Lung (tissue), 12 donors: Measurements from ENCODE around the gene TMEM203. TPM values are rescaled to one million over a fixed set of nuclear protein-coding genes. Genes with fewer than 3 reads are reported as not detected.

Experiments
- ATAC-seq: fragments of 200-7000 bp; cut with Tn5 transposase; one replicate; pipeline ENCODE4 v1.9.1; 2020; ENCODE audit warnings: moderate number of reproducible peaks; ENCODE audit not compliant: insufficient read depth, low FRiP score
- DNase-seq, 3 donors: peaks; one replicate each; pipeline ENCODE4 v3.0.0-alpha.2; 2013 to 2017
- H3K27ac ChIP-seq, 2 donors: one replicate each; pipeline ENCODE4 v1.5.1; 2013; ENCODE audit warnings: mild to moderate bottlenecking in 2 of 2, moderate library complexity in 2 of 2, control low read depth in 1 of 2, inconsistent platforms in 1 of 2, low read depth in 1 of 2, low read length in 1 of 2
- H3K27me3 ChIP-seq, 3 donors: one replicate each; pipeline ENCODE4 v1.5.1; 2013; ENCODE audit warnings: low read length in 2 of 3; ENCODE audit not compliant: control insufficient read depth in 3 of 3, insufficient read depth in 3 of 3
- H3K36me3 ChIP-seq, 4 donors: one replicate each; pipeline ENCODE4 v1.5.1; 2013; ENCODE audit warnings: low read length in 4 of 4, mild to moderate bottlenecking in 1 of 4, moderate library complexity in 1 of 4; ENCODE audit not compliant: control insufficient read depth in 4 of 4, insufficient read depth in 4 of 4
- H3K4me1 ChIP-seq, 5 donors: one replicate each; pipeline ENCODE4 v1.5.1; 2013; ENCODE audit warnings: low read length in 5 of 5, mild to moderate bottlenecking in 2 of 5, moderate library complexity in 1 of 5; ENCODE audit not compliant: control insufficient read depth in 5 of 5, insufficient read depth in 5 of 5
- H3K4me3 ChIP-seq: one replicate; pipeline ENCODE4 v1.5.1; 2013; ENCODE audit warnings: mild to moderate bottlenecking, control low read depth, moderate library complexity
- H3K9ac ChIP-seq, 2 donors: one replicate each; pipeline ENCODE4 v1.5.1; 2013; ENCODE audit warnings: low read length in 2 of 2, control low read depth in 1 of 2; ENCODE audit not compliant: insufficient read depth in 1 of 2
- H3K9me3 ChIP-seq, 4 donors: one replicate each; pipeline ENCODE4 v1.5.1; 2013; ENCODE audit warnings: low read length in 3 of 4, mild to moderate bottlenecking in 1 of 4, moderate library complexity in 1 of 4; ENCODE audit not compliant: control insufficient read depth in 4 of 4, insufficient read depth in 3 of 4
- CTCF ChIP-seq: IDR thresholded peaks from 2 replicates; pipeline ENCODE4 v1.5.1; 2012; ENCODE audit warnings: mild to moderate bottlenecking; ENCODE audit errors: control extremely low read depth, extremely low read depth
- WGBS, 2 donors: extraction: QIAGEN DNeasy Blood & Tissue Kit; methylation state at CpG; one replicate each; pipeline ENCODE4 v1.1.7; 2013; 5-methylcytosine and 5-hydroxymethylcytosine counted together
- polyA plus RNA-seq, 2 donors: library from polyadenylated mRNA; stranded (reverse); fragments of 200-250 nt; gene quantifications; one replicate each; pipeline ENCODE4 v1.2.1, GENCODE V29; 2013
- total RNA-seq, 2 donors: library from RNA; depleted of rRNA in 1 of 2; stranded (reverse); fragments of >200 nt in 1 of 2; gene quantifications; one replicate each; pipeline ENCODE4 v1.2.1, GENCODE V29; 2014 to 2021
- donor health status: control.
- donor health status: control.
- donor health status: Bipolar disorder and iron deficiency.
- donor health status: healthy.
- donor health status: DM: yes; HTN: yes; CAD: no.

Gene TMEM203
- total and polyA plus RNA-seq, 4 donors: 26.0 to 39.3 (median 33.8) TPM

- TF ChIP-seq CTCF: no peak
- Histone ChIP-seq H3K4me1 (peaks cover 0 to 12% (median 2%) of the 10 kb centered on the region in 5 donors), H3K9ac (no peak overlapping the region), H3K27me3 (no peaks in the 10 kb centered on the region), H3K9me3 (peaks cover 0 to 2% (median 0%) of the 10 kb centered on the region in 4 donors), H3K27ac (no peak overlapping the region), H3K4me3 (no peak overlapping the region), H3K36me3 (peaks cover 8 to 89% (median 32%) of the 10 kb centered on the region in 4 donors)
- ATAC-seq (no peak), DNase-seq (no peak)
- WGBS, 2 donors: 96 to 97% methylated on average over 19 to 22 of the region's 22 CpGs
Measured at GRCh38 chr9:137181680-137182079, 23.8 kb downstream of the TMEM203 start.

GRCh38 chr9:137180491-137180890, 25.0 kb downstream of the TMEM203 start:
- Histone ChIP-seq H3K9ac (no peak overlapping the region), H3K27ac (no peak overlapping the region), H3K4me3 (no peak overlapping the region), H3K9me3 (peaks cover 0 to 2% (median 0%) of the 10 kb centered on the region in 4 donors), H3K4me1 (peaks cover 0 to 1% (median 0%) of the 10 kb centered on the region in 5 donors), H3K36me3 (peaks cover 8 to 79% (median 29%) of the 10 kb centered on the region in 4 donors), H3K27me3 (no peaks in the 10 kb centered on the region)
- DNase-seq: no peak
- ATAC-seq: no peak
- WGBS, 2 donors: 95 to 97% methylated on average over 20 of the region's 20 CpGs
- no peak for TF ChIP-seq CTCF

- Histone ChIP-seq H3K9ac (no peak overlapping the region), H3K4me3 (no peak overlapping the region), H3K4me1 (peaks cover 0 to 5% (median 0%) of the 10 kb centered on the region in 5 donors), H3K27ac (no peak overlapping the region), H3K27me3 (no peaks in the 10 kb centered on the region), H3K9me3 (peaks cover 0 to 2% (median 0%) of the 10 kb centered on the region in 4 donors), H3K36me3 (peaks cover 8 to 72% (median 27%) of the 10 kb centered on the region in 4 donors)
- TF ChIP-seq CTCF: no peak
- DNase-seq (no peak), ATAC-seq (no peak)
- WGBS, 2 donors: 96 to 97% methylated on average over 15 to 17 of the region's 17 CpGs
Measured at GRCh38 chr9:137179761-137180160, 25.7 kb downstream of the TMEM203 start.
